Hypothalamus (tissue), 51 donors: Measurements from ENCODE around the gene TSC22D1.
"Not testable (repeated sequence)": the region's sequence is repeated elsewhere in the genome, so short reads cannot be mapped to it uniquely, and the experiment has no call there.

ENCODE experiments used
- DNase-seq, 51 donors: peaks; one replicate each; lab custom pipeline; 2025; lab: John Stamatoyannopoulos, UW

The TSC22D1 gene

GRCh38 chr13:44458313-44458975 lies 117.7 kb downstream of the TSC22D1 start:
- DNase-seq: peak in 1 of 51 donors; percentile 19

- not testable (repeated sequence) for DNase-seq
These were observed 119.9 kb downstream of the TSC22D1 start for GRCh38 chr13:44456212-44456611.

GRCh38 chr13:44455769-44456168 lies 120.4 kb downstream of the TSC22D1 start:
- DNase-seq: no peak

GRCh38 chr13:44453881-44454280 lies 122.2 kb downstream of the TSC22D1 start:
- DNase-seq: no peak

- DNase-seq: no peak
These were observed 123.1 kb downstream of the TSC22D1 start for GRCh38 chr13:44453069-44453468.

GRCh38 chr13:44452418-44452817 lies 123.7 kb downstream of the TSC22D1 start:
- DNase-seq: no peak

GRCh38 chr13:44451651-44452050 lies 124.5 kb downstream of the TSC22D1 start:
- DNase-seq: no peak

GRCh38 chr13:44451126-44451525 lies 125.0 kb downstream of the TSC22D1 start:
- peak in 1 of 51 donors; percentile 41 for DNase-seq

GRCh38 chr13:44449999-44450821 lies 125.9 kb downstream of the TSC22D1 start:
- DNase-seq: no peak

- no peak for DNase-seq
These were observed 127.3 kb downstream of the TSC22D1 start for GRCh38 chr13:44448875-44449274.

GRCh38 chr13:44448373-44448772 lies 127.8 kb downstream of the TSC22D1 start:
- DNase-seq: no peak

GRCh38 chr13:44447783-44448321 lies 128.3 kb downstream of the TSC22D1 start:
- no peak for DNase-seq

GRCh38 chr13:44440046-44440608 lies 136.0 kb downstream of the TSC22D1 start:
- DNase-seq: no peak

GRCh38 chr13:44439452-44440024 lies 136.6 kb downstream of the TSC22D1 start:
- DNase-seq: no peak

- DNase-seq: peak in 1 of 51 donors; percentile 48
These were observed 137.9 kb downstream of the TSC22D1 start for GRCh38 chr13:44438234-44438579.

GRCh38 chr13:44437356-44438233 lies 138.5 kb downstream of the TSC22D1 start:
- peak in 1 of 51 donors; percentile 65 for DNase-seq

GRCh38 chr13:44436589-44437337 lies 139.4 kb downstream of the TSC22D1 start:
- DNase-seq: peak; percentile 44 to 98 (median 93)

- peak in 1 of 51 donors; percentile 76 for DNase-seq
These were observed 140.1 kb downstream of the TSC22D1 start for GRCh38 chr13:44435919-44436510.
